GM19468 (cell line): Measurements from ENCODE around the gene COL5A1.
"Not testable (repeated sequence)": the region's sequence is repeated elsewhere in the genome, so short reads cannot be mapped to it uniquely, and the experiment has no call there.

Source experiments
- ATAC-seq: cut with Tn5 transposase; IDR thresholded peaks from one replicate; pipeline ENCODE4 v1.9.1; 2021; ENCODE audit warnings: mild to moderate bottlenecking, moderate library complexity, moderate number of reproducible peaks; ENCODE audit not compliant: unreplicated experiment; ENCODE audit errors: extremely low read depth

The COL5A1 gene

GRCh38 chr9:134703730-134704114 is 62.1 kb downstream of the COL5A1 start:
- not testable (repeated sequence) for ATAC-seq

GRCh38 chr9:134704498-134704897 is 62.9 kb downstream of the COL5A1 start:
- no peak for ATAC-seq

GRCh38 chr9:134705786-134706185 is 64.2 kb downstream of the COL5A1 start:
- no peak for ATAC-seq

DNA sequence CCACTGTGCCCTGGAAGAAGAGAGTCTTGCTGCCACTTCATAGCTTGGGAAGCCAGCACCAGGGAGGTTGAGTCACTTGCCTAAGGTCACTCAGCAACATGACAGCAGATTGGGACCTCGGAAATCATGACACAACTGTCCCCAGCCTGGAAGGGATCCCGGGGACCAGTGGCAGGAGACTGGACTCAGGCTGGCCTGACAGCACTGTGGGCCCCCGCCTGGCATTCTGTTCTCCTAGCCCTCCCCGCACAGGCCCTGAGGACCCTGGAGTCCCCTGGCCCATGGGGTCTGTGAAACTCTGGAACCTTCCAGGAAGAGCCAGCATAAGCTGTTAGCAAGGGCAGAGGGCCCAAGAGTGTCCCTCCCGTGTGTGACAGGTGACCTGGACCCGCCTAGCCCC is 64.9 kb downstream of the COL5A1 start:
- no peak for ATAC-seq

GRCh38 chr9:134707031-134707680 is 65.6 kb downstream of the COL5A1 start:
- no peak for ATAC-seq

DNA sequence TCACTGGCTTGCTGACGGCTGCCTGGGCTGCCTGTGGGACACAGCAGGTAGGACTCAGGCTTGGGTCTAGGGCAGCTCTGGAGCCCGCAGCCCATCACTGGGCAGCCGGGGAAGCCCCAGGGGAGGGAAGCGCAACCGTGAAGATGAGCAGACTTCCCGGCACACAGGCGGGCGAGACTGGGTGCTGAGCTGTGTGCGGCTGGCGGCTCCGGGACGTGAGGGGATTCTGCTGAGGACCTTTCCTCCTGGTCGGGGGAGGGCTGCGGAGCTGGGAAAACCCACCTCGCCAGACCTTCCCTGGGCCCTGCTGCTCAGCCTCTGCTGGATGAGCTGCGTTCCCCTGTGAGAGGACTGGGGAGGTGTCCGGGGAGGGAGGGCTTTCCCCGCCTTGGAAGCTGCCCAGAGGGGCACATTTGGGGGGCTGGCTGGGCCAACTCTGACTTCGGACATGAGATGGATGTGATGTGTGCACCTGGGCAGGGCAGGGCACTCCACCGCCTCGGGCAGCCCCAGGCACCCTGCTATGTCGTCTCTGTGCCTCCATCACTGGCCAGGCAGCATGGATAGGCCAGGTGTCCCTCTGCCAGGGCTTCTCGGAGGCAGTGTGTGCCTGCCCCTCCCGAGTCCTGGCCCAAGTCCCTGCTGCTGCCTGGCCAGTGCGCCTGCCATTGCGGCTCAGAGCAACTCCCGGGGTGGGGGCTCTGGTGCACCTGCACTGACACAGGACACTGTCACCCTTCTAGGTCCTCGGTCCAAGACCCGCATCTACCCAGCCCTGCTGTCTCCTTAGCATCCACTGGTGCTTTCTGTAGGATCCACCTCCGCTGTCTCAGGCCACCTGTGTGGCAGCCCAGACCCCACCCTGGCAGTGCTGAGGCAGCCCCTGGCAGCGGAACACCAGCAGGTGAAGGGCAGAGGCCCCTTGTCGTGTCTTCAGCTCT is 66.4 kb downstream of the COL5A1 start:
- no peak for ATAC-seq

- no peak for ATAC-seq
Measured at GRCh38 chr9:134708672-134709038, 67.1 kb downstream of the COL5A1 start.

DNA sequence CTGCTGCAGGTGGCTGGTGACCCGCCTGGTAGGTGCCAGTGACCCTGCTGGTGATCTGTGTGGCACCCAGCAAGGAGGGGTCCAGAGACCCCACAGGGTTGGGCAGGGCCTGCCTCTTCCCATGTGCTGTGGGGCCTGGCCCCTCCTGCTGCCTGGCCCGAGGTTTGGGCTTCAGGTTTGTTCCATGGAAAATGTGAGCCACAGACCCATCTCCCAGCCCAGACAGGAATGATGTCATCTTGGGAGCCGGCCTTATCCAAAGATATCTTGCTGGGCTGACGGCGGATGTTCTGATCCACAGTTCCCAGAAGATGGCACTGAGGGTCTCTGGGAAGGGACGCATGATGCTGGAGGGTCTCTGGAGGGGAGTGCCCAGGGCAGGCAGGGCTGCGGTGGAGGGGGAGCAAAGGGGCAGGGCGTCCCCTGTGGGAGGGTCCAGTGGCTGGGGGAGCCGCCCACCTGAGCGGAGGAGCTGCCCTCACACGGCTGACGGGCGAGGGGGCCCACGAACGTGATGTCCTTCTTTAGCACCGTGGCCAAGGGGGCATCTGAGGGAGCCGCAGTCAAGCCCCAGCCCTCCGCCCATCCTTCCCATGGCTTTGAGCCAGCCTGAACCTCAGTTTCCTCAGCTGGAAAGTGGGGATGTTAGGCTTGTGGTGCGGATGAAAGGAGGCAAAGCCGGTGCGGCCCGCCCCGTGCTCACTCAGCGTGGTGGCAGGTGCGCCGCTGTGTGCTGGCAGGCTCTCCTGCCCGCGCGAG is 68.1 kb downstream of the COL5A1 start:
- no peak for ATAC-seq

- ATAC-seq = no peak
Measured at GRCh38 chr9:134710271-134710540, 68.6 kb downstream of the COL5A1 start.

GRCh38 chr9:134710901-134711300 is 69.3 kb downstream of the COL5A1 start:
- ATAC-seq = no peak

- ATAC-seq = no peak
Measured at GRCh38 chr9:134712243-134712642, 70.6 kb downstream of the COL5A1 start.

- ATAC-seq = no peak
Measured at GRCh38 chr9:134712926-134713325, 71.3 kb downstream of the COL5A1 start.

GRCh38 chr9:134715536-134715935 is 73.9 kb downstream of the COL5A1 start:
- ATAC-seq = not testable (repeated sequence)

DNA sequence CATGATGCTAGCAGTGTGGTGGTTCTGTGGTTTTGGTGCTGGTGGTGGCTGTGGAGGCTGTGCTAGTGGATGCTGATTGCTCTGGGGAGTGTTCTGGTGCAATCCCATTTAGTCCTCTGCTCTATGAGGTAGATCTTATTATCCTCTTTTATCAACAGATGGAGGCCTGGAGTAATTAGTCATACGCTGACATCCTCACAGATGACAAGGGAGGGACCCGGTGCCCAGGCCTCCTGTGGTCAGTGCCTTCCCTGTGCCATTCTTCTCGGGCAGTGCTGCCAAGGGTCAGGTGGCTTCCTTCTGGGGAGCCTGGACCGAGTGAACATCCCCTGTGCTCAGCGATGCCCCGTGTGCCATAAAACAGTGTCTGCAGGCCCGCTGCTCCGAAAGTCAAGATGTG is 74.5 kb downstream of the COL5A1 start:
- no peak for ATAC-seq

- no peak for ATAC-seq
Measured at GRCh38 chr9:134717056-134717455, 75.5 kb downstream of the COL5A1 start.

GRCh38 chr9:134717924-134718645 is 76.5 kb downstream of the COL5A1 start:
- no peak for ATAC-seq

- no peak for ATAC-seq
Measured at GRCh38 chr9:134719331-134719730, 77.7 kb downstream of the COL5A1 start.

GRCh38 chr9:134720136-134720753 is 78.6 kb downstream of the COL5A1 start:
- ATAC-seq = no peak

DNA sequence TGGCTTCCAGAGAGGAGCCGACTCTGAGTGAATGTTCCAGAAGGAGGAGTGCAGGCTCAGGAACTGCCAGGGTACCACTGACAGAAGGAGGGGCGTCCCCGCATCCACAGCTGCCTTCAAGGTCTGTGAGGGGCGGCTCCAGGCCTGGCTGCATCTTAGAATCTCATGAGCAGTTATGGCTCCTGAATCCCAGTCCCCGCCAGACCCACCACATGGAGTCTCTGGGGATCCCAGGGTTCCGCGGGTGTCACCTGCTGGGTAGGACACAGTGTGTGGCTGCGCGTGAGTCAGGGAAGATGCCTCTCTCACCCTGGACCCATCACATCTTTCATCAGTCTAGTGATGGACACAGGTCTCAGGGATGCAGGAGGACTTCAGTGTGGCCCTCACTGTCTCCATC is 79.2 kb downstream of the COL5A1 start:
- ATAC-seq = no peak

- ATAC-seq = no peak
Measured at GRCh38 chr9:134721344-134721743, 79.7 kb downstream of the COL5A1 start.
